Liver (tissue), 9 donors: ENCODE measurements around the gene JAGN1. TPM values are rescaled to one million over a fixed set of nuclear protein-coding genes. Genes with fewer than 3 reads are reported as not detected.

Source experiments
- DNase-seq: peaks from one replicate; pipeline ENCODE4 v3.0.0-alpha.2; 2017; ENCODE audit warnings: low spot score
- H3K27ac ChIP-seq, 2 donors: one replicate each; pipeline ENCODE4 v1.7.0; 2013; ENCODE audit warnings: inconsistent platforms in 2 of 2, low read length in 2 of 2, control low read depth in 1 of 2, low read depth in 1 of 2, mild to moderate bottlenecking in 1 of 2
- H3K27me3 ChIP-seq, 4 donors: one replicate each; pipeline versions ENCODE4 v1.6.1 to v1.7.0; 2013; ENCODE audit warnings: low read length in 3 of 4, inconsistent platforms in 1 of 4, mild to moderate bottlenecking in 1 of 4, moderate library complexity in 1 of 4; ENCODE audit not compliant: control insufficient read depth in 4 of 4, insufficient read depth in 4 of 4
- H3K36me3 ChIP-seq, 4 donors: one replicate each; pipeline versions ENCODE4 v1.6.1 to v1.7.0; 2013; ENCODE audit warnings: low read length in 3 of 4, mild to moderate bottlenecking in 3 of 4, low read depth in 1 of 4, moderate library complexity in 1 of 4; ENCODE audit not compliant: control insufficient read depth in 4 of 4, insufficient read depth in 3 of 4
- H3K4me1 ChIP-seq, 4 donors: one replicate each; pipeline versions ENCODE4 v1.6.1 to v1.7.0; 2013; ENCODE audit warnings: low read length in 3 of 4, mild to moderate bottlenecking in 3 of 4, moderate library complexity in 1 of 4; ENCODE audit not compliant: control insufficient read depth in 4 of 4, insufficient read depth in 4 of 4
- H3K4me3 ChIP-seq, 3 donors: one replicate each; pipeline versions ENCODE4 v1.6.1 to v1.7.0; 2013; ENCODE audit warnings: low read length in 3 of 3, control low read depth in 1 of 3, low read depth in 1 of 3, mild to moderate bottlenecking in 1 of 3
- H3K9ac ChIP-seq, 2 donors: one replicate each; pipeline ENCODE4 v1.7.0; 2013; ENCODE audit warnings: low read length in 2 of 2, mild to moderate bottlenecking in 2 of 2, moderate library complexity in 2 of 2, control low read depth in 1 of 2, low read depth in 1 of 2
- H3K9me3 ChIP-seq, 4 donors: one replicate each; pipeline versions ENCODE4 v1.6.1 to v1.7.0; 2013; ENCODE audit warnings: low read length in 3 of 4; ENCODE audit not compliant: control insufficient read depth in 4 of 4
- EGR1 ChIP-seq, 2 donors: IDR thresholded peaks; 2 replicates each; pipeline ENCODE4 v1.6.1; 2016 to 2018; ENCODE audit warnings: antibody characterized with exemption in 2 of 2, low read depth in 2 of 2
- FOXA1 ChIP-seq: IDR thresholded peaks from 2 replicates; pipeline ENCODE4 v1.6.1; 2016; ENCODE audit warnings: antibody characterized with exemption
- FOXA2 ChIP-seq: IDR thresholded peaks from 2 replicates; pipeline ENCODE4 v1.6.1; 2016; ENCODE audit warnings: antibody characterized with exemption
- GABPA ChIP-seq, 2 donors: IDR thresholded peaks in 1 of 2; conservative IDR thresholded peaks in 1 of 2; 2 replicates each; pipeline ENCODE4 v1.6.1; 2016; ENCODE audit warnings: antibody characterized with exemption in 2 of 2, mild to moderate bottlenecking in 1 of 2, moderate library complexity in 1 of 2
- HNF4A ChIP-seq, 2 donors: conservative IDR thresholded peaks; 2 replicates each; pipeline ENCODE4 v1.6.1; 2016; ENCODE audit warnings: antibody characterized with exemption in 2 of 2, mild to moderate bottlenecking in 2 of 2
- HNF4G ChIP-seq: IDR thresholded peaks from 2 replicates; pipeline ENCODE4 v1.6.1; 2016; ENCODE audit warnings: antibody characterized with exemption
- JUND ChIP-seq, 2 donors: IDR thresholded peaks; 2 replicates each; pipeline ENCODE4 v1.6.1; 2016; ENCODE audit warnings: antibody characterized with exemption in 2 of 2
- NR2F2 ChIP-seq: IDR thresholded peaks from 2 replicates; pipeline ENCODE4 v1.6.1; 2016; ENCODE audit warnings: antibody characterized with exemption
- RAD21 ChIP-seq, 2 donors: IDR thresholded peaks; 2 replicates each; pipeline ENCODE4 v1.6.1; 2016; ENCODE audit warnings: antibody characterized with exemption in 2 of 2, mild to moderate bottlenecking in 2 of 2
- RXRA ChIP-seq, 2 donors: IDR thresholded peaks; 2 replicates each; pipeline ENCODE4 v1.6.1; 2017 to 2018; ENCODE audit warnings: antibody characterized with exemption in 2 of 2, mild to moderate bottlenecking in 1 of 2
- SP1 ChIP-seq: IDR thresholded peaks from 2 replicates; pipeline ENCODE4 v1.6.1; 2018; ENCODE audit warnings: antibody characterized with exemption, mild to moderate bottlenecking
- TAF1 ChIP-seq: conservative IDR thresholded peaks from 2 replicates; pipeline ENCODE4 v1.6.1; 2016; ENCODE audit warnings: antibody characterized with exemption, mild to moderate bottlenecking
- YY1 ChIP-seq: IDR thresholded peaks from 2 replicates; pipeline ENCODE4 v1.6.1; 2016; ENCODE audit warnings: antibody characterized with exemption, mild to moderate bottlenecking
- WGBS: extraction: QIAGEN DNeasy Blood & Tissue Kit; methylation state at CpG from one replicate; pipeline ENCODE4 v1.1.7; 2013; 5-methylcytosine and 5-hydroxymethylcytosine counted together
- polyA plus RNA-seq, 2 donors: library from polyadenylated mRNA; stranded (reverse) in 1 of 2; unstranded in 1 of 2; fragments of 200-250 nt in 1 of 2; fragments of >200 nt in 1 of 2; fragmentation: Nextera tagmentation in 1 of 2; extraction: Ambion mirVana in 1 of 2; gene quantifications; one replicate each; pipeline versions ENCODE4 v1.2.1 to v1.2.3, GENCODE V29; 2013 to 2015
- total RNA-seq, 2 donors: library from RNA; depleted of rRNA; stranded (reverse); fragments of >200 nt; gene quantifications; one replicate each; pipeline ENCODE4 v1.2.3, GENCODE V29; 2014
- TF ChIP-seq, protein P1 (sequence below): IDR thresholded peaks from 2 replicates; pipeline ENCODE4 v1.6.1; 2016; ENCODE audit warnings: antibody characterized with exemption
- TF ChIP-seq, protein P2 (sequence below): fragments of 150-350 bp; IDR thresholded peaks from 2 replicates; pipeline ENCODE4 v1.5.1; 2017; ENCODE audit warnings: improper control_type of control experiment, low read depth, low read length; ENCODE audit not compliant: missing input control
- TF ChIP-seq, protein P3 (sequence below): IDR thresholded peaks from 2 replicates; pipeline ENCODE4 v1.6.1; 2016; ENCODE audit warnings: antibody characterized with exemption, mild to moderate bottlenecking
- TF ChIP-seq, protein P4 (sequence below): IDR thresholded peaks from 2 replicates; pipeline ENCODE4 v1.6.1; 2016; ENCODE audit warnings: antibody characterized with exemption
- TF ChIP-seq, protein P5 (sequence below): IDR thresholded peaks from 2 replicates; pipeline ENCODE4 v1.6.1; 2016; ENCODE audit warnings: antibody characterized with exemption
- donor health status: healthy.
- donor health status: healthy.
- donor health status: healthy.
- donor health status: healthy.
- donor health status: healthy.

Gene JAGN1
- total and polyA plus RNA-seq, 4 donors = 18.0 to 46.8 (median 30.6) TPM

DNA sequence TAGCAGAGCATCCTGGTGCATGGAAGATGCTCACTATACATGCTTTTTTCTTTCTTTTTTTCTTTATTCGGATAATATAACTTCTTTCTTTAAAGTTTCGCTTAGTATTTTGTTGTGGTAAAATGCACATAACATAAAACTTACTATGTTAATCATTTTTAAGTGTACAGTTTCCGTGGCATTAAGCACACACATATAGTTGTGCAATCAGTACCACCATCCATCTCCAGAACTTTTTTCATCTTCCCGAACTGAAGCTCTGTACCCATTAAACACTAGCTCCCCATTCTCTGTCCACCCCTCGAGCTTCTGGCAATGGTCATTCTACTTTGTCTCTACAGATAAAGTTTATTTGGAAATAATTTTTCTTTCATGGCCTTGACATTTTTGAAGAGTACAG, 1.0 kb upstream of the JAGN1 start:
- Histone ChIP-seq H3K27me3 (no peaks in the 10 kb centered on the region), H3K4me3 (no peak overlapping the region), H3K36me3 (peaks cover 3 to 10% (median 9%) of the 10 kb centered on the region in 4 donors), H3K9ac (no peak overlapping the region), H3K9me3 (no peaks in the 10 kb centered on the region), H3K4me1 (peaks cover 2 to 12% (median 6%) of the 10 kb centered on the region in 4 donors), H3K27ac (no peak overlapping the region)
- WGBS = 82% methylated on average over 5 of the region's 5 CpGs
- no peak for TF ChIP-seq JUND (IDR thresholded peaks at IDR 0.05)
- TF ChIP-seq, protein P1, sequence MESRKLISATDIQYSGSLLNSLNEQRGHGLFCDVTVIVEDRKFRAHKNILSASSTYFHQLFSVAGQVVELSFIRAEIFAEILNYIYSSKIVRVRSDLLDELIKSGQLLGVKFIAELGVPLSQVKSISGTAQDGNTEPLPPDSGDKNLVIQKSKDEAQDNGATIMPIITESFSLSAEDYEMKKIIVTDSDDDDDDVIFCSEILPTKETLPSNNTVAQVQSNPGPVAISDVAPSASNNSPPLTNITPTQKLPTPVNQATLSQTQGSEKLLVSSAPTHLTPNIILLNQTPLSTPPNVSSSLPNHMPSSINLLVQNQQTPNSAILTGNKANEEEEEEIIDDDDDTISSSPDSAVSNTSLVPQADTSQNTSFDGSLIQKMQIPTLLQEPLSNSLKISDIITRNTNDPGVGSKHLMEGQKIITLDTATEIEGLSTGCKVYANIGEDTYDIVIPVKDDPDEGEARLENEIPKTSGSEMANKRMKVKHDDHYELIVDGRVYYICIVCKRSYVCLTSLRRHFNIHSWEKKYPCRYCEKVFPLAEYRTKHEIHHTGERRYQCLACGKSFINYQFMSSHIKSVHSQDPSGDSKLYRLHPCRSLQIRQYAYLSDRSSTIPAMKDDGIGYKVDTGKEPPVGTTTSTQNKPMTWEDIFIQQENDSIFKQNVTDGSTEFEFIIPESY = no peak
- TF ChIP-seq RXRA (IDR thresholded peaks at IDR 0.05) = no peak
- TF ChIP-seq, protein P2, sequence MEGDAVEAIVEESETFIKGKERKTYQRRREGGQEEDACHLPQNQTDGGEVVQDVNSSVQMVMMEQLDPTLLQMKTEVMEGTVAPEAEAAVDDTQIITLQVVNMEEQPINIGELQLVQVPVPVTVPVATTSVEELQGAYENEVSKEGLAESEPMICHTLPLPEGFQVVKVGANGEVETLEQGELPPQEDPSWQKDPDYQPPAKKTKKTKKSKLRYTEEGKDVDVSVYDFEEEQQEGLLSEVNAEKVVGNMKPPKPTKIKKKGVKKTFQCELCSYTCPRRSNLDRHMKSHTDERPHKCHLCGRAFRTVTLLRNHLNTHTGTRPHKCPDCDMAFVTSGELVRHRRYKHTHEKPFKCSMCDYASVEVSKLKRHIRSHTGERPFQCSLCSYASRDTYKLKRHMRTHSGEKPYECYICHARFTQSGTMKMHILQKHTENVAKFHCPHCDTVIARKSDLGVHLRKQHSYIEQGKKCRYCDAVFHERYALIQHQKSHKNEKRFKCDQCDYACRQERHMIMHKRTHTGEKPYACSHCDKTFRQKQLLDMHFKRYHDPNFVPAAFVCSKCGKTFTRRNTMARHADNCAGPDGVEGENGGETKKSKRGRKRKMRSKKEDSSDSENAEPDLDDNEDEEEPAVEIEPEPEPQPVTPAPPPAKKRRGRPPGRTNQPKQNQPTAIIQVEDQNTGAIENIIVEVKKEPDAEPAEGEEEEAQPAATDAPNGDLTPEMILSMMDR = no peak
- TF ChIP-seq, protein P3, sequence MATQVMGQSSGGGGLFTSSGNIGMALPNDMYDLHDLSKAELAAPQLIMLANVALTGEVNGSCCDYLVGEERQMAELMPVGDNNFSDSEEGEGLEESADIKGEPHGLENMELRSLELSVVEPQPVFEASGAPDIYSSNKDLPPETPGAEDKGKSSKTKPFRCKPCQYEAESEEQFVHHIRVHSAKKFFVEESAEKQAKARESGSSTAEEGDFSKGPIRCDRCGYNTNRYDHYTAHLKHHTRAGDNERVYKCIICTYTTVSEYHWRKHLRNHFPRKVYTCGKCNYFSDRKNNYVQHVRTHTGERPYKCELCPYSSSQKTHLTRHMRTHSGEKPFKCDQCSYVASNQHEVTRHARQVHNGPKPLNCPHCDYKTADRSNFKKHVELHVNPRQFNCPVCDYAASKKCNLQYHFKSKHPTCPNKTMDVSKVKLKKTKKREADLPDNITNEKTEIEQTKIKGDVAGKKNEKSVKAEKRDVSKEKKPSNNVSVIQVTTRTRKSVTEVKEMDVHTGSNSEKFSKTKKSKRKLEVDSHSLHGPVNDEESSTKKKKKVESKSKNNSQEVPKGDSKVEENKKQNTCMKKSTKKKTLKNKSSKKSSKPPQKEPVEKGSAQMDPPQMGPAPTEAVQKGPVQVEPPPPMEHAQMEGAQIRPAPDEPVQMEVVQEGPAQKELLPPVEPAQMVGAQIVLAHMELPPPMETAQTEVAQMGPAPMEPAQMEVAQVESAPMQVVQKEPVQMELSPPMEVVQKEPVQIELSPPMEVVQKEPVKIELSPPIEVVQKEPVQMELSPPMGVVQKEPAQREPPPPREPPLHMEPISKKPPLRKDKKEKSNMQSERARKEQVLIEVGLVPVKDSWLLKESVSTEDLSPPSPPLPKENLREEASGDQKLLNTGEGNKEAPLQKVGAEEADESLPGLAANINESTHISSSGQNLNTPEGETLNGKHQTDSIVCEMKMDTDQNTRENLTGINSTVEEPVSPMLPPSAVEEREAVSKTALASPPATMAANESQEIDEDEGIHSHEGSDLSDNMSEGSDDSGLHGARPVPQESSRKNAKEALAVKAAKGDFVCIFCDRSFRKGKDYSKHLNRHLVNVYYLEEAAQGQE = no peak
- TF ChIP-seq FOXA2 = no peak
- no peak for TF ChIP-seq HNF4A (conservative IDR thresholded peaks at IDR 0.05)
- no peak for TF ChIP-seq GABPA (IDR thresholded peaks at IDR 0.05 in 1 of 2, conservative IDR thresholded peaks at IDR 0.05 in 1 of 2)
- TF ChIP-seq NR2F2 = no peak
- TF ChIP-seq YY1 = no peak
- TF ChIP-seq HNF4G = no peak
- no peak for TF ChIP-seq SP1
- TF ChIP-seq, protein P4, sequence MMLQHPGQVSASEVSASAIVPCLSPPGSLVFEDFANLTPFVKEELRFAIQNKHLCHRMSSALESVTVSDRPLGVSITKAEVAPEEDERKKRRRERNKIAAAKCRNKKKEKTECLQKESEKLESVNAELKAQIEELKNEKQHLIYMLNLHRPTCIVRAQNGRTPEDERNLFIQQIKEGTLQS = no peak
- no peak for TF ChIP-seq FOXA1
- no peak for TF ChIP-seq RAD21 (IDR thresholded peaks at IDR 0.05)
- TF ChIP-seq EGR1 (IDR thresholded peaks at IDR 0.05; ENCODE audit: low read depth in 2 of 2) = no peak
- TF ChIP-seq, protein P5, sequence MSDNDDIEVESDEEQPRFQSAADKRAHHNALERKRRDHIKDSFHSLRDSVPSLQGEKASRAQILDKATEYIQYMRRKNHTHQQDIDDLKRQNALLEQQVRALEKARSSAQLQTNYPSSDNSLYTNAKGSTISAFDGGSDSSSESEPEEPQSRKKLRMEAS = no peak
- no peak for TF ChIP-seq TAF1
- no peak for DNase-seq
